ENCODE results near the gene TCF7L2.

GRCh38 chr10:113159563-113159962 is 209.5 kb downstream of the TCF7L2 start:
- TF ChIP-seq POLR2A (IDR thresholded peaks at IDR 0.05) (no peak), CTCF (IDR thresholded peaks at IDR 0.05) (no peak)
